Mucosa of gallbladder (tissue), 1 donor: ENCODE measurements around the gene LIG3. TPM values are rescaled to one million over a fixed set of nuclear protein-coding genes. Genes with fewer than 3 reads are reported as not detected.
"Not testable (repeated sequence)": the region's sequence is repeated elsewhere in the genome, so short reads cannot be mapped to it uniquely, and the experiment has no call there.

Experiments used
- DNase-seq: peaks from one replicate; pipeline ENCODE4 v3.0.0-alpha.2; 2020; ENCODE audit warnings: low spot score
- total RNA-seq: library from RNA; stranded (reverse); gene quantifications from one replicate; pipeline ENCODE4 v1.2.1, GENCODE V29; 2021
- donor health status: DM: no; HTN: no; CAD: no.

LIG3 gene
- total RNA-seq, 1 donor from 2014 or later: 39.1 TPM

DNA sequence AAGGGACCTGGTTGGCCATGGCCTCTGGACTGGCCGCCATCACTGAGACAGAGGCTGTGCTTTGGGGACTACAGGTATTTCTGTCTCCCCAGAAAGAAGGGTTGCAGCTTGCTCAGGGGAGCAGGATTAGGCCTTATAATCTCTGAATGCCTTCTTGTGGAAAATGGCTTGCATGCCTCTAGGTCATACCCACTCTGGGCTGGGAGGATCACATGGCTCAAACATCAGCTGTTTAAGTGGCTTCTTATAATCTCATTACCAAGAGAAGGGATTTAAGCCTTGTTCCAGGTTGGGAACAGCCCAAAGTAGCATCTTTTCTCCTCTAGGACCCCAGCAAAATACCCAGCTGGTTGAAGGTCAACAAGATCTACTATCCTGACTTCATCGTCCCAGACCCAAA lies 19.1 kb downstream of the LIG3 start:
- DNase-seq: no peak

DNA sequence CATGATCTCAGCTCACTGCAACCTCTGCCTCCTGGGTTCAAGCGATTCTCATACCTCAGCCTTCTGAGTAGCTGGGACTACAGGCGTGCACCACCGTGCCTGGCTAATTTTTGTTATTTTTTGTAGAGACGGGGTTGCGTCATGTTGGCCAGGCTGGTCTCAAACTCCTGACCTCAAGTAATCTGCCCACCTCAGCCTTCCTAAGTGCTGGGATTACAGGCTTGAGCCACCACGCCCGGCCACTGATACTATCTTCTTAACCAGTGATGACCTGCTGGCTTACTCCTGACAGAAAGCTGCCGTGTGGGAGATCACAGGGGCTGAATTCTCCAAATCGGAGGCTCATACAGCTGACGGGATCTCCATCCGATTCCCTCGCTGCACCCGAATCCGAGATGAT lies 20.7 kb downstream of the LIG3 start:
- DNase-seq: not testable (repeated sequence)

DNA sequence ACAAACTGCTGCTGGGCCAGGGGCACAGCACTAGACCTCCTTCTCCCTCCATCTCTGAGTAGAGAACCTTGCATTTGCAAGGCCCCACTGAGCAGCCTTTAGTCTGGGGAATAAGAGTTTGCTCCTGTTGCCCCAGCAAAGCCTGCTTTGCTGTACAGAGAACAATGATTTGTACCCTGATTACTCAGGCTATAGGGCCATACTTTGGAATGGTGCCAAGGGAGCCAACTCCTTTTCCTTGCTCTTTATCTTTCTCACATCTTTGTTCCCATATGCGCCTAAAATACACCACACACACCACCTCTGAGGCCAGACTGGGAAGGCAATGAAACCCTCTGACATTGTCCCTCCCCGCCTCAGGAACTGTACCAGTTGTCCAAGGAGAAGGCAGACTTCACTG lies 21.2 kb downstream of the LIG3 start:
- no peak for DNase-seq

DNA sequence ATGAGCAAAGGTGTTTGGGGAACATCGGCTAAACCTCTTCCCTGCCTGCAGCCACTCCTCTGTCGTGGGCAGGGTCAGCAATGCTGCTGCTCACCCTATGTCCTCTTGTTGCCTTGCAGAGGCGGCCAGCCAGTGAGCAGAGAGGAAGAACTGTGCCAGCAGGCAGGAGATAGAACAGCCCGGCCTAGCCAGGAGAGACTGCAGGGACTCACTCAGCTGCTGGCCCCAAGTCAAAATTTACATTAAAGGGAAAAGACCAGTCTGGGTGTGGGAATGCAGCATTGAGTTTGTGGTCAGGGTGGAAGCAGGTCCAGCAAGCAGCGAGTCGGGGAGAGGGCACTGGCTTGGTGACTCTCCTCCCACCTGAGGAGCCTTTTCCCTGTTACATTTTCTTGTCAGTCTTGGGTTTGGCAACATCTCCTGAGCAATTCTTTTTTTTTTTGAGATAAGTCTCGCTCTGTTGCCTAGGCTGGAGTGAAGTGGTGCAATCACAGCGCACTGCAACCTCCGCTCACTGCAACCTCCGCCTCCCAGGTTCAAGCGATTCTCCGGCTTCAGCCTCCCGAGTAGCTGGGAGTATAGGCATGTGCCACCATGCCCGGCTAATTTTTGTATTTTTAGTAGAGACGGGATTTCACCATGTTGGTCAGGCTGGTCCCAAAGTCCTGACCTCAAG lies 22.7 kb downstream of the LIG3 start:
- peak; percentile 25 for DNase-seq

DNA sequence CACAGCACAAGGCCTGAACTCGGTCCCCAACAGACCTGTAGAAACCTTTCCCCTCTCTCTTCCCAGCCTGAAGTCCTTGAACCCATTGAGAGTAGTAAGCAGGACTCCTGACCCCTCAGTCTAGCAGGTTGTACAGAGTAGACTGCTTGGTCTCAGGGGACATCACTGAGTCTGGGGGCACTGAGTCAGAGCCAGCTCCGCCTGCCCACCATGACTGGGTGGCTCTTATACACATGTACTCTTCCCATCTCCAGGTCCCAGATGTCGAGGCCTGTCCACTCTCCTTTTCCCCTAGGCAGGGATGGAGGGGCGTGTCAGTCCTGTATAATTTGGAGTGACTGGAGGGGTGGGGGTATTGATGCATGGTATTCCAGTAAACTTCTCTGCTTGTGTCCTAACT lies 23.5 kb downstream of the LIG3 start:
- no peak for DNase-seq

DNA sequence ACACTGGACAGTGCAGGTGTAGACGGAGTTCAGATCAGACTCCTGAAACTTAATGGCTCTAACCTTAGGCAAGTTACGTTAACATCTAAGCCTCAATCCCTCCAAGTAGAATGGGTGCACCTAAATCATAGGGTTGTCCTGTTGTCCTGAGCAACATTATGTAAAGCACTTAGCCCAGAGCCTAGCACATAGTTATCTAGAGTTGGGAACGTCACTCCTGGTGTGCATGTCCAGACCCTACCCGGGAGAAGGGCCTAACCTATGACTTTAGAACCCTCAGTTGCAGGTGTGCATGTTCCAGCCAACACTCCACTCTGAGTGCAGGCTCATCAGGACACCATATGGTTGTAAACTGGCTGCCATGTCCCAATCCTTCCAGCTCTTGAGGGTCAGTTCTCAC lies 26.0 kb downstream of the LIG3 start:
- DNase-seq: no peak

DNA sequence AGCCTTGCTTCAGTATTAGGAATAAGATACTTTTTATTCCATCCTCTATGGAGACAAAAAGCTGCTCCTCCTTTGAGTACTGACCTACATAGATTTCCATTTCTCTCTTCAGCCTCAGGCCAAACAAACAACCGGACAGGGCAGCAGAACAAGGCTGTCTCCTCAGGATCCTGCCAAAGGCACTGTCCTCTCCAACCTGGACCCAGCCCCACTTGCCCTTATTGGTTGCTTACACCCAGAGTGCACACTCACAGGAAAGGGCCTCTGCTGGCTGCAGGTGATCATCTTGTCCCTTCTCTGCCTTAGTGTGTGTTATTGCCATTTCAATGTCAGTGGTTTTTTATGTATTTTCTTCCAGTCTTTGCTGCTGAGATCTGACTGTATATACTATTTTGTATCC lies 26.6 kb downstream of the LIG3 start:
- no peak for DNase-seq

DNA sequence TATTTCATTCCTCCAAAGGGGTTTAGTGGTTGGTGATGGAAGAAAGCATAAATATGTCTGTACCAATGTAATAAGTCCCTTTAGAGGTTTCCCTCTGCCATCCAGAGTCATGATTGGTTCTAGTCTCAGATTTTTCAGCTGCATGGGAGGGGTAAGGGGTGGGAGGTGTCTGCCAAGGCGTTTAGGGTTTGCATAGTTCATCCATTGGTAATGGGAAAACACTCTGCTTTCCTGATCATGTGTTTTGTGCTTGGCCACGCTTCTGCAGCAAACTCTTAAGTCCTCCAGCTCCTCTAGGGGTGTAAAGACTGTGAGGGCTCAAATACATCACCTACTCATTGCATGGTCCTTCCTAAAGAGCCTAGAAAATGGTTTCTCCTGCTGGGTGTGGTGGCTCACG lies 29.8 kb downstream of the LIG3 start:
- DNase-seq: no peak

DNA sequence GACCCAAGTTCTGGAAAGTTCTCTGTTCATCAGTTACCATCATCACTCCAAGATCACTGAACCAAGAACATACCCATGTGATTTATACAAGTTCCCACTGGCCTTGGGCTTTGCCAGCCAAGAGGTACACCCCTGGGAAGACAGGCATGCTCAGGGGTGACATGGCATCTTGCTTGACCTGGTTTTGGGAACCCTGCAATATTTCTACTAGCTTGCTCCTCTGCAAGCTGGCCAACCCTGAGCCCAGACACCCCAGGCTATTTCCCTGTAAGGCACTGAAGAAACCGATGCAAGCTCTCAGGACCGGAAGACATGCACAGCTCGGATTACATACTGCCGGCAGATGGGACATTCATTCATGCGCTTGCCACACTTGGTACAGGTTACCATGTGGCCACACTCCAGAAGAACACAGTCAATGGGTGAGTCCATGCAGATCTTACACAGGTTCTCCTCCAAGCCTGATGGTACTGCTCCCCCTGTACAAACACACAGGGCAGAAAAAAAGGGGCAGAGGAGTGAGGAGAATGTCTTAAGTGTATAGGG lies 31.4 kb downstream of the LIG3 start:
- no peak for DNase-seq

DNA sequence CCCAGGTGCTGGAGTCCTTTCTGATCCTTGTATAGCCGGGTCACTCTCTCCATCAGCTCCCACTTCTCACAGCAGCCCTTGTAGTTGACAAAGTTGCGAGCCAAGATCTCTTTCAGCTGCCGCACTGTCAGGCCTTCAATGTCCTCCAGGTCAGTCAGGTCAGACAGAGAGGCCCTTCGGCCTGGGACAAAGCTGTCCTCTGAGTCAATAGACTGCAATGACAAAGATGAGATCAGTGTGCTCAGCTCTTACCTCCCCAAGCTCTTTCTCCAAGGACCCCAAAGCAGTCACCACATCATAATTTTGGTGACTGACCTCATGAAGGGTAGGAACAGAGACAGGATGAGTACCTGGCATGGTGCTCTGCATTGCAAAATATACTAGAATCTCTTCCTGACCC lies 36.1 kb downstream of the LIG3 start:
- DNase-seq: no peak

DNA sequence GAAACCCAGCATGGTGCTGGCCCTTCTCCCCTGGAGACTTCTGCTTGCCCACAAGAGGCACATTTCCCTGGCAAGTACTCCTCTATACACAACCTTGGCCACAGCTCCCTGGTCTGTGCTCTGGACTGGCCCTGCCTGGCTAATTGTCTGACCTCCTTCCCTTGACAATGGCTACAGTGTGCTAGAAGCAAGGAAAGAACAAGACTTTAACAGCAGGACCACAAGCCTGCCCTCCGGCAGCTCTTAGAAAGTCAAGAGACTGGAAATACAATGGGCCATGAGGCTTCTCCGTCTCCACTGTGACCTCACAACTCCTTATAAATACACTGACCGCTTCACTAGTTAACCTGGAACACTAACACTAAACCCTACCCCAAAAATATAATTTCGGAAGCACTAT lies 36.7 kb downstream of the LIG3 start:
- DNase-seq: no peak

DNA sequence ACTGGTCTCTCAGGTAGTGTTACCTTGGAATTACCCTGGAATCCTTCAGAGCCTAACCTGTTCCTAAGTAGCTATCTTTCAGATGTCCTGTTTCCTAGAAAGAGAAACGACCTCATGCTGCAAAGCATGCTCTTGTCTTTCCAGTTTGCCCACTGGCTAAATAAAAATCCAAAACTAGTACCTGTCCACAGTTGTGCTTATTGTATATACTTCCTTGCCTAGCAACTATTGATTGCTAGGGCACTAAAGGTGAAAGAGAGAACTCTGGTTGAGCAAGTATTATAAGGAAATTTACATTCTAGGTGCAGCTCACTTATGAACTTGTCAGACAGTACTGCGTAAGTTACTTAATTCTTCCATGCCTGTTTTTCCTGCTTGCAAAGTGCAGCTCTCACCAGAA lies 38.5 kb downstream of the LIG3 start:
- DNase-seq: no peak

DNA sequence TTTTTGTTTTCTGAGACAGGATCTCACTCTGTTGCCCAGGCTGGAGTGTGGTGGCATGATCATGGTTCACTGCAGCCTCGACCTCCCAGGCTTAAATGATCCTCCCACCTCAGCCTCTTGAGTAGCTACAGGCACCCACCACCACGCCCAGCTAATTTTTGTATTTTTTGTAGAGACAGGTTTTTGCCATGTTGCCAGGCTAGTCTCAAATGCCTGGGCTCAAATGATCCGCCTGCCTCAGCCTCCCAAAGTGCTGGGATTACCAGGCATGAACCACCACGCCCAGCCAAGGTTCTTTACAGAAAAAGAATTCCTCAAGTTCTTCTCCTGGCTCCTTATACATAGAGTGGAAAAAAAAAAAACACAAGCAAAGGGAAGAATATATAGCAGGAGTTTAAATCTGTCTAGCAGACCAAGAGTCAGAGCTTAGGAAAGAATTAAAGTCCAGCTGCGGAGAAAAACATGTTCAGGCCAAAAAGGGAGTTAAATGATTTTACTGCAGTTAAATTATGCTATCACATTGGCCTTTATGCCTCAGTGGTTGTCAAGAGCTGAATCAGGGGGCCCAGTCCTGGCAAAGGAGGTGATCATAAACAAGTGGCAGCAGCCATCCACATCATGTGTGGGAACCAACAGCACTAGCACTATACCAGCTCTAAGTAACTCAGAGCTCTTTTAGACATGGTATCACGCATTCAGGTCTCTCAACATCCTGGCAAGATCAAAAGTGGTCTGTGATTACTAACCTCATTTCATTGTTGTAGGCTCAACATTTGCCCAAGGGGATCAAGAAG lies 39.3 kb downstream of the LIG3 start:
- DNase-seq: no peak

DNA sequence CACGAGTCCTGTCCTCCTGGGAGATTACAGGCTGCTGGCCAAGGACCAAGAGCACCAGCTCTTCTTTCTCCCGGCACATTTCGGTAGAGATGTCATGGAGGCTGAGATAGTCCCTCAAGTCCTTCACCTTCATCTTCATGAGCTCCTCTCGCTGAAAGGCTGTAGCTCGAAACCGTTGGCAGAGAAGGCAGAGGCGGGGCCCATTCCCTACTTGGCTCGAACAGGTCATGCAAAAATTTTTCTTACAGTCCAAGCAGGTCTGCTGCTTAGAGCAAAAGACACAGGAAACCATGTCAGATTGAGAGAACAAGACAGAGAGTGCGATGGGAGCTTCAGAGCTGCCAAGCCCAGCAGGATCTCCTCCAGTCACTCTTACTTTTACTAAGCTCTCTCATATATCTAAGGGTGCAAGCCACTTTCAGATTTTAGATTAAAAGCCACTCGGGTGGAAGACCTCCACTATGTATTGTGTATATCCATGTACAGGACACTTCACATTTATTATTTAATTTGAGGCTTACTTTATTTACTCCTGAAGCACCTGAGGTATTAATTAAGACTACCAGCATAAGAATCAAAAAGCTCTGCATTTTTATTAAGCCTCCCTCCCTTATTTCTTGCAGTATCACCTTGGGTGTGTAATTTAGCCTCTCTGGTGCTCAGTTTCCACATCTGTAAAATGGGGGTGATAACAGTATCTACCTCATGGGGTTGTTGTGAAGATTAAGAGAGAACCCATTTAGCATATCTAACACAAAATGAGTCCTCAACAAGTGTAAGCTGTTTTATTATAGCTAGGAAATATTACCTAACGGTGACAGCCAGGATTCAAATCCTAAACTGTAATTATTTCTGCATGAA lies 41.4 kb downstream of the LIG3 start:
- DNase-seq: no peak

DNA sequence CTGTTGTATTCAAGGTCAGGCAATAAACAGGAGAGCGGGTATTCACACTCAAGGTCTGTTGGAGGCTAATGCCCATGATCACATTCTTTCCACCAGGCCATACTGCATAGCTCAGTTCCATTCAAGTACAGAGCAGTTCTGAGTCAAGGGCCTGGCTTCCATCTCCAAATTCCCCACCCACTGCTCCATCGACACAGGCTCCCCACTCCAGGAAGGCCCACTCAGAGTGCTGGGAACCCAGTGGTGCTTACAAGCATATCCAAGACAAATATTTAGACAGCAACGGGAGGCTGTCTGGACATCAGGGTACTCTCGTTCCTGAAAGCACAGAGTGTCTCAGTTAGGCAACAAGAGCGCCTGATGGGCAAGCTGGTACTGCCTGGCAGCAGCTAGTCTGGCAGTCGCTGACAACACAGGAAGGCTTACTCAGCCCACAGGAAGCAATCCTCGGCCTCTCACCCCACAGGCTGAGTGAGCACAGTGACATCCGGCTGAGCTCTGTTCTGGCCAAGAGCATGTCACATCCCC lies 42.3 kb downstream of the LIG3 start:
- DNase-seq: peak; percentile 78

DNA sequence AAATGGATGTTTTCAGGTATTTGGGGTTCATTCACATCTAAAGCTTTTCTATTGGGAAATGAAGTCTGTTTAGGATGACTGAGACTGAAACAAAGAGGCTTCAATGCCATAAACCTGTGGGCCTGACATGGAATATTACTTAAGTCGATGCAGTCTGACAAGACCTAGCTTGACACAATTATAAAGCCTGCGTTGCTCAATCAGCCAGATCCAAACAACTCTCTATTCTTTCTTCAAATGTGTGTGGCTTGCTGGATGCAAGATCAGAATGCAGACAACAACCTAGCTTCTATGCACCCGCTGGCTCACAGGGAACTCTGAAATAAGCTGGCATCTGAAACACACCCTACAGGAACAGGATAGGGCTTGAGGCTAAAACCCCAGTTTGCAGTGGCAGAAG lies 43.2 kb downstream of the LIG3 start:
- no peak for DNase-seq

DNA sequence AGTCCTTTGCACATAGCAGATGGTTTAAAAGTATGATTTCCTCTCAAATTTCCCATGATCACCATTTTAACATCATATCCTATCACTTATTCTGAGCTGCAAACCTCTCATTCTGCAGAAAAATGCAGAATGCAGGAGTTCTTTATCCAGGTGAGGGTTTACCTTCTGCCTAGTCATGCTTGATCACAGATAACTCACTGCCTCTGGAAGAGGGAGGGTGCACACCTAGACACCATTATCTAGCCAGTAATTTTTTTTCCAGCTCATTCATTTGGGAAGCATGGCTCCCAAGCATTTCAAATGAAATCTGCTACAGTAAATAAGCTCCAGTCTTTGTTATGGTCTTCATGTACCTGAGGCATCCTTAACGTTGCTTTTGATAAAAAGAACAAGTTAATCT lies 45.2 kb downstream of the LIG3 start:
- DNase-seq: no peak

DNA sequence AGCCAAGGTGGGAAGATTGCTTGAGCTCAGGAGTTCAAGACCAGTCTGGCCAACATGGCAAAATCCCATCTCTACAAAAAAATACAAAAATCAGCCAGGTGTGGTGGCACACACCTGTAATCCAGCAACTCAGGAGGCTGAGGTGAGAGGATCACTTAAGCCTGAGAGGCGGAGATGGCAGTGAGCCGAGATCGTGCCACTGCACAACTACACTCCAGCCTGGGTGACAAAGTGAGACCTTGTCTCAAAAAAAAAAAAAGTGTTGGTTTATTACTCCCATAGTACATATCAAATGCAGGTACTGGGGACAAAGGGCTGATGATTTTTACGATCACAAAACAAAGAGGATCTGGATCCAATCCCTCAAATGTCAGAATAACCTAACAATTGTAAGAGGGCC lies 47.8 kb downstream of the LIG3 start:
- not testable (repeated sequence) for DNase-seq

DNA sequence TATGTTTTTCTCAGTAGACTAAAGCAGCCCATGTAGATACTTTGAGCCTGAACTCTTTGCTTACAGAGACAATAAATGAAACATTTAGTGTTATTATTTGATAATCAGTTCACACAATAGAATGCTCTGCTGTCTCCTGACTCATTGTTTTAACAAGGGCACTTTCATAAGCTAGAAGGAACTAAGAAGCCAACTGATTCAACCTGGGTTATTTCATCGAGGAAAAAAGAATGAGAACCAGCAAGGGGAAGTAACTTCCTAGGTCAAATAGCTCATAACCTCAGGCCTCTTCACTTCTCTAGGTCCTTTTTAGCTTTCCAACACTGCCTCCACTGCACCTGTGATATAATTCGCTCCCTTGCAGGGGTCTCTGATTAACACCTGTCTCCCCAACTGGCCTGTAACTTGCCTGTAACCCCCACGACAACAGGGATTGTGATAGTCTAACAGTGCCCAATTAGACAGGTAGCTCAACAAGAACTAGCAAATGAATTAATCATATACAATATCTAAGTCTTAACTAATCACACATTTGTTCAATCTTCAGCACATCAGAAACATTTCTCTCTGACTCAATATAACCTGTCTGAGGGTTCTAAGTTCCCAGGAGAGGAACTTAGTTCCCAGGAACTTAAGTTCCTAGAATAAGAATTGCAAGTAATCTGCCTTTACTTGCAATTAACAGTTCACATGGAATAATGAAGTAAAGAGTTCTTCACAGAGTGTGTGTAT lies 48.4 kb downstream of the LIG3 start:
- DNase-seq: no peak

DNA sequence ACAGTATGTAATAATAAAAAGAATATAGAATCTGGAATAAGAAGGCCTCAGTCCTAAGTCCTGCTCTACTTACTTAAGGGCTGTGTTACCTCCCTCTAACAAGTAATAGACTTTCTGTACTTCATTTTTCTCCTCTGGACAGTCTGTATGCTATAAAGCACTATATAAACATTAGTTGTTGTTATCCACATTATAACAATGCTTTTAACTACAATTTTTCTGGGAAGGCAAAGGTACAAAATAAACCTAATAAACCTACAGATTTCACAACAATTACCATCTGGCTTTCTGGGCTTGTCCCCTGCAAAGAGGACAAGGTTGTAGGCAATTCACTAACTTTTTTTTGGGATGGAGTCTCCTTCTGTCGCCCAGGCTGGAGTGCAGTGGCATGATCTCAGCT lies 50.5 kb downstream of the LIG3 start:
- no peak for DNase-seq

DNA sequence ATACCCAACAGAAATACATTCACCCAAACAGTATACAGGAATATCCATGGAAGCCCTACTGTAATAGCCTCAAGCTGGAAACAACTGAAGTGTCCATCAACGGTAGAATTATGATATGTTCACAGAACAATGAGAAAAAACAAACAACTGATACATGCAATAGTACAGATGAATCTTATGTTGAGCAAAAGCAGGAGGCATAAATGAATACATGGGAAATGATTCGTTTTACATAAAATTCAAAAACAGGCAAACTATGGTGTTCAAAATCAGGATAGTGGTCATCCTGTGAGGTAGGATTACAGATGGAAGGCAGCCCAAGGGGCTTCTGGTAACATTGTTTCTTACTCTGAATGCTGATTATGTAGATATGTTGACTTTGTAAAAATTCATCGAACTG lies 58.1 kb downstream of the LIG3 start:
- DNase-seq: no peak
